Renal pelvis (tissue), 4 donors: Measurements from ENCODE around the gene ST3GAL3. TPM values are rescaled to one million over a fixed set of nuclear protein-coding genes. Genes with fewer than 3 reads are reported as not detected.

ENCODE experiments used
- DNase-seq: peaks from one replicate; pipeline ENCODE4 v3.0.0-alpha.2; 2013
- polyA plus RNA-seq, 3 donors: library from polyadenylated mRNA; unstranded; fragments of 120-200 nt; gene quantifications; one replicate each; pipeline ENCODE4 v1.2.1, GENCODE V29; 2013; ENCODE audit not compliant: insufficient read length in 3 of 3

ST3GAL3 gene
- polyA plus RNA-seq, 3 donors: 19.2 to 27.2 (median 23.4) TPM

GRCh38 chr1:43979528-43980254 is 272.4 kb downstream of the ST3GAL3 start:
- no peak for DNase-seq

- no peak for DNase-seq
Measured at GRCh38 chr1:43980255-43981134, 273.2 kb downstream of the ST3GAL3 start.

Other genes starting within 250 kb of the ST3GAL3 start
- 100 to 1,000 TPM; 228 to 244 (median 233) TPM for gene PTPRF, start 176.7 kb upstream of the ST3GAL3 start, polyA plus RNA-seq
- 10 to 100 TPM; 55.0 to 57.8 (median 55.1) TPM for gene KDM4A, start 57.4 kb upstream of the ST3GAL3 start, polyA plus RNA-seq
- gene ARTN, start 226.3 kb downstream of the ST3GAL3 start, polyA plus RNA-seq: 1 to 10 TPM; 1.7 to 4.8 (median 2.4) TPM
- 10 to 100 TPM; 42.6 to 44.7 (median 44.6) TPM for gene IPO13, start 239.4 kb downstream of the ST3GAL3 start, polyA plus RNA-seq